Colonic mucosa (tissue), 4 donors: ENCODE measurements around the gene TRIM22. TPM values are rescaled to one million over a fixed set of nuclear protein-coding genes. Genes with fewer than 3 reads are reported as not detected.
A peak's percentile ranks its signal among the peaks of the same experiment; 100 is the strongest.
"Not testable (repeated sequence)": the region's sequence is repeated elsewhere in the genome, so short reads cannot be mapped to it uniquely, and the experiment has no call there.

ENCODE experiments used
- DNase-seq: peaks from one replicate; pipeline ENCODE4 v3.0.0-alpha.2; 2020
- H3K27ac ChIP-seq: fragments of 200-600 bp; one replicate; pipeline ENCODE4 v1.8.0; 2021
- H3K27me3 ChIP-seq: fragments of 200-600 bp; one replicate; pipeline ENCODE4 v1.8.0; 2021
- H3K36me3 ChIP-seq: fragments of 200-600 bp; one replicate; pipeline ENCODE4 v1.8.0; 2021
- H3K4me1 ChIP-seq: fragments of 200-600 bp; one replicate; pipeline ENCODE4 v1.8.0; 2021; ENCODE audit warnings: mild to moderate bottlenecking
- H3K4me3 ChIP-seq: fragments of 200-600 bp; one replicate; pipeline ENCODE4 v1.8.0; 2021
- H3K9ac ChIP-seq, 2 donors: one replicate each; pipeline ENCODE4 v1.7.0; 2013; ENCODE audit warnings: control low read depth in 2 of 2, low read depth in 2 of 2, low read length in 2 of 2
- H3K9me3 ChIP-seq: fragments of 200-600 bp; one replicate; pipeline ENCODE4 v1.8.0; 2021
- intact Hi-C: fragments of 100-400 bp; cut with DNase I; formaldehyde crosslinking; loops from one replicate; pipeline ENCODE4 v1.14.1; 2022
- total RNA-seq, 2 donors: library from RNA; stranded (reverse); fragmentation: NEBNext Ultra II Directional in 1 of 2; extraction: Animal tissue kit (Norgen Biotek cat#: 25700) in 1 of 2; gene quantifications; one replicate each; pipeline ENCODE4 v1.2.1, GENCODE V29; 2021
- TF ChIP-seq, protein P1 (sequence below): fragments of 200-600 bp; IDR thresholded peaks from one replicate; pipeline ENCODE4 v1.8.0; 2022; ENCODE audit warnings: antibody characterized with exemption, mild to moderate bottlenecking
- donor health status: healthy.
- donor health status: DM: no; HTN: no; CAD: no.
- donor health status: DM: no; HTN: no; CAD: no.

TRIM22 gene, protein sequence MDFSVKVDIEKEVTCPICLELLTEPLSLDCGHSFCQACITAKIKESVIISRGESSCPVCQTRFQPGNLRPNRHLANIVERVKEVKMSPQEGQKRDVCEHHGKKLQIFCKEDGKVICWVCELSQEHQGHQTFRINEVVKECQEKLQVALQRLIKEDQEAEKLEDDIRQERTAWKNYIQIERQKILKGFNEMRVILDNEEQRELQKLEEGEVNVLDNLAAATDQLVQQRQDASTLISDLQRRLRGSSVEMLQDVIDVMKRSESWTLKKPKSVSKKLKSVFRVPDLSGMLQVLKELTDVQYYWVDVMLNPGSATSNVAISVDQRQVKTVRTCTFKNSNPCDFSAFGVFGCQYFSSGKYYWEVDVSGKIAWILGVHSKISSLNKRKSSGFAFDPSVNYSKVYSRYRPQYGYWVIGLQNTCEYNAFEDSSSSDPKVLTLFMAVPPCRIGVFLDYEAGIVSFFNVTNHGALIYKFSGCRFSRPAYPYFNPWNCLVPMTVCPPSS
- total RNA-seq, result 10 to 100 TPM; 16.6 to 17.7 TPM

- Histone ChIP-seq H3K4me3 (peak within 1 kb of the TSS; percentile 12), H3K9ac (peak within 1 kb of the TSS; percentile 45 to 84), H3K36me3 (no peaks in the 10 kb centered on the region), H3K4me1 (no peaks in the 10 kb centered on the region), H3K27ac (peak within 1 kb of the TSS; percentile 77), H3K27me3 (no peaks in the 10 kb centered on the region), H3K9me3 (no peaks in the 10 kb centered on the region)
- peak; percentile 58 for DNase-seq
- intact Hi-C loops, result loop anchor here (10.0 kb wide), 1 partner anchor 65 kb away; the partner anchor contains the start of gene TRIM34
- TF ChIP-seq, protein P1, sequence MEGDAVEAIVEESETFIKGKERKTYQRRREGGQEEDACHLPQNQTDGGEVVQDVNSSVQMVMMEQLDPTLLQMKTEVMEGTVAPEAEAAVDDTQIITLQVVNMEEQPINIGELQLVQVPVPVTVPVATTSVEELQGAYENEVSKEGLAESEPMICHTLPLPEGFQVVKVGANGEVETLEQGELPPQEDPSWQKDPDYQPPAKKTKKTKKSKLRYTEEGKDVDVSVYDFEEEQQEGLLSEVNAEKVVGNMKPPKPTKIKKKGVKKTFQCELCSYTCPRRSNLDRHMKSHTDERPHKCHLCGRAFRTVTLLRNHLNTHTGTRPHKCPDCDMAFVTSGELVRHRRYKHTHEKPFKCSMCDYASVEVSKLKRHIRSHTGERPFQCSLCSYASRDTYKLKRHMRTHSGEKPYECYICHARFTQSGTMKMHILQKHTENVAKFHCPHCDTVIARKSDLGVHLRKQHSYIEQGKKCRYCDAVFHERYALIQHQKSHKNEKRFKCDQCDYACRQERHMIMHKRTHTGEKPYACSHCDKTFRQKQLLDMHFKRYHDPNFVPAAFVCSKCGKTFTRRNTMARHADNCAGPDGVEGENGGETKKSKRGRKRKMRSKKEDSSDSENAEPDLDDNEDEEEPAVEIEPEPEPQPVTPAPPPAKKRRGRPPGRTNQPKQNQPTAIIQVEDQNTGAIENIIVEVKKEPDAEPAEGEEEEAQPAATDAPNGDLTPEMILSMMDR, result no peak
These were observed at the start of gene TRIM22 for GRCh38 chr11:5689551-5689983. TSS of gene TRIM22 (plus strand) at chr11:5689790. CDS start at chr11:5696233, 6,443 bp downstream.

- intact Hi-C loops, result no loop called here
These were observed 49.6 kb upstream of the TRIM22 start for GRCh38 chr11:5639953-5640352.

DNA sequence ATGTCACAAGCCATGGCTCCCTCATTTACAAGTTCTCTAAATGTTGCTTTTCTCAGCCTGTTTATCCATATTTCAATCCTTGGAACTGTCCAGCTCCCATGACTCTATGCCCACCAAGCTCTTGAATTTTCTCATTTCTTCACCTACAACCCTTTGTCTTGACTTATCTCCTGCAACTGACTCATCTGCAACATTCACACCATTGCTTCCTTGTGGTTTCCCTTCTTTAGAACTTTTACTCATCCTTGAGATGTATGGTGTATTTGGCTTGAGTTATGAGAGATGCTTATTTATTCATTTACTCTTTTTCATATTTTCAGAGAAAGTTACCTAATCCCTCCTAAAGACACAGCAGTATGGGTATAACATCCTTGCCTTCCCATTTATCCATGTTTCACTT is 46.0 kb upstream of the TRIM22 start:
- no peaks in the 10 kb centered on the region for H3K27me3 ChIP-seq
- intact Hi-C loops, result no loop called here
- H3K4me1 ChIP-seq, result no peaks in the 10 kb centered on the region
- H3K9me3 ChIP-seq, result no peaks in the 10 kb centered on the region
- TF ChIP-seq, protein P1, result no peak
- no peak overlapping the region for H3K27ac ChIP-seq
- H3K36me3 ChIP-seq, result no peaks in the 10 kb centered on the region
- no peak overlapping the region for H3K4me3 ChIP-seq
- no peak for DNase-seq
- H3K9ac ChIP-seq, result no peak overlapping the region

More at GRCh38 chr11:5639953-5640352, 49.6 kb upstream of the TRIM22 start:
- no peak for DNase-seq
- H3K27ac ChIP-seq, result no peak overlapping the region
- H3K4me3 ChIP-seq, result no peak overlapping the region
- no peaks in the 10 kb centered on the region for H3K36me3 ChIP-seq
- H3K9ac ChIP-seq, result no peak overlapping the region
- TF ChIP-seq, protein P1, result no peak
- no peaks in the 10 kb centered on the region for H3K27me3 ChIP-seq
- no peaks in the 10 kb centered on the region for H3K4me1 ChIP-seq
- no peaks in the 10 kb centered on the region for H3K9me3 ChIP-seq

DNA sequence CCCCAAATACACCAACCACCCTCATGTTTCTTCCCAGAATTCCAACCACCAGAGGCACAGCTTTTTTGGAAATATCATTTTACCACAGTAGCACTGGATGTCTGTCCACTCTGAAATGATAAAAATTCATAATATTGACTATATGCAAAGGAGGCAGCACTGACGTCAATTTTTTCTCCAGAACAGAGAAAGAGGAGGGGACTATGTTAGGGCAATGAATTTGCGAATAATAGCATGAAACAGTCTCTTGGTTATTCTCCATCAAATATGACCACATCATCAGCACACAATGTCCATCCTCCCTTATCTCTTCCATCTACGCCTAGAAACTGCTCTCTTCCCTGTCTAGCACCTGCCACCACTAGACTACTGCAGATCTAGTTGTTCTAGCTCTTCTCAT is 43.5 kb upstream of the TRIM22 start:
- Histone ChIP-seq H3K9me3 (no peaks in the 10 kb centered on the region), H3K36me3 (no peaks in the 10 kb centered on the region), H3K27me3 (no peaks in the 10 kb centered on the region), H3K27ac (no peak overlapping the region), H3K4me1 (no peaks in the 10 kb centered on the region), H3K9ac (no peak overlapping the region), H3K4me3 (no peak overlapping the region)
- TF ChIP-seq, protein P1, result no peak
- intact Hi-C loops, result no loop called here
- DNase-seq, result no peak

DNA sequence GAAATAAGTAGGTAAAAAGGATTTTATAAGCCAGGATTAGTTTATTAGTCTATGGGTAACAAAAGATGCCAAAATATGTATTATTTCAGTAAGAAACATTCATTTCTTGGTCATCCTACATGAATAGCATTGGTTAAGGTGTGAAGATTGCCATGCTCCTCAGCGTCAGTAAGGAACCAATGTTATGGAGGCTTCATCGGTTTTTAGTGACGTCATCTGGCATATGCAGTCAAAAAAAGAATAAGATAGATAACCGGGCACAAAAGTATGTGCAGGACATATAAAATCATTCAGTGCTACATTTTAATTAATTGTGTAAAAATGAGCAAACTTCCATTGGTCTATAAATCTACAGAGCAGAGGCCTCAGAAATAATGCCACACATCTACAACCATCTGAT is 34.1 kb upstream of the TRIM22 start:
- Histone ChIP-seq H3K36me3 (no peaks in the 10 kb centered on the region), H3K4me1 (no peaks in the 10 kb centered on the region), H3K9me3 (no peaks in the 10 kb centered on the region), H3K9ac (no peak overlapping the region), H3K4me3 (no peak overlapping the region), H3K27me3 (no peaks in the 10 kb centered on the region), H3K27ac (no peak overlapping the region)
- TF ChIP-seq, protein P1, result no peak
- no peak for DNase-seq
- intact Hi-C loops, result no loop called here

DNA sequence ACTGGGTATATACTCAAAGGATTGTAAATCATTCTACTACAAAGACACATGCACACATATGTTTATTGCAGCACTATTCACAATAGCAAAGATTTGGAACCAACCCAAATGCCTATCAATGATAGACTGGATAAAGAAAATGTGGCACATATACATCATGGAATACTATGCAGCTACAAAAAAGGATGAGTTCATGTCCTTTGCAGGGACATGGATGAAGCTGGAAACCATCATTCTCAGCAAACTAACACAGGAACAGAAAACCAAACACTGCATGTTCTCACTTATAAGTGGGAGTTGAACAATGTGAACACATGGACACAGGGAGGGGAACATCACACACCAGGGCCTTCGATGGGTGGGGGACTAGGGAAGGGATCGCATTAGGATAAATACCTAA is 32.6 kb upstream of the TRIM22 start:
- H3K4me3 ChIP-seq, H3K4me1 ChIP-seq, H3K9me3 ChIP-seq, DNase-seq, H3K36me3 ChIP-seq, intact Hi-C loops, H3K27me3 ChIP-seq, H3K9ac ChIP-seq, H3K27ac ChIP-seq: not testable (repeated sequence)
